ENCODE data around the gene CTBP1. TPM values are rescaled to one million over a fixed set of nuclear protein-coding genes. Genes with fewer than 3 reads are reported as not detected.

Gene CTBP1
- total and polyA plus RNA-seq, 2 experiments from 2014 or later: 74.0 to 192 TPM

- Histone ChIP-seq H4K20me1 (replicated peaks; ENCODE audit: insufficient read depth) (no peaks in the 10 kb centered on the region), H3K79me2 (replicated peaks; ENCODE audit: insufficient read depth) (no peaks in the 10 kb centered on the region), H3K27ac (ENCODE audit: low read depth) (no peak overlapping the region), H3K4me1 (ENCODE audit: insufficient read depth) (no peaks in the 10 kb centered on the region), H3K27me3 (ENCODE audit: insufficient read depth) (no peaks in the 10 kb centered on the region), H3K9me2 (ENCODE audit: insufficient read depth) (no peaks in the 10 kb centered on the region; the same call in 1 of the 2 replicates), H3K4me3 (no peak overlapping the region), H2AFZ (no peak overlapping the region), H3F3A (replicated peaks; ENCODE audit: low read depth) (no peaks in the 10 kb centered on the region), H3K4me2 (no peak overlapping the region), H3K36me3 (ENCODE audit: insufficient read depth) (no peaks in the 10 kb centered on the region)
- Mint-ChIP-seq H3K4me1 (no peaks in the 10 kb centered on the region), H3K9me3 (peaks cover 51% of the 10 kb centered on the region), H3K27ac (no peak overlapping the region), H3K27me3 (ENCODE audit: insufficient read depth, low read depth, poor library complexity) (peaks cover 6% of the 10 kb centered on the region), H3K36me3 (ENCODE audit: low read depth) (peaks cover 8% of the 10 kb centered on the region), H3K4me3 (no peak overlapping the region)
- DNase-seq (ENCODE audit: low spot score) (no peak), ATAC-seq (no peak)
- TF ChIP-seq STAT1 (IDR thresholded peaks at IDR 0.05; ENCODE audit: unreplicated experiment) (no peak), JUNB (IDR thresholded peaks at IDR 0.05; ENCODE audit: unreplicated experiment) (no peak), ZNF114 (CRISPR knock-in tag; IDR thresholded peaks at IDR 0.05) (no peak), CREB1 (CRISPR knock-in tag; IDR thresholded peaks at IDR 0.05; ENCODE audit: low read depth) (no peak)
These were observed 25.9 kb upstream of the CTBP1 start for GRCh38 chr4:1274871-1275270.

- DNase-seq (ENCODE audit: low spot score) (no peak), ATAC-seq (no peak)
- no peak overlapping the region for H3K27ac ChIP-seq (ENCODE audit: low read depth)
- H3K4me2 ChIP-seq: no peak overlapping the region
- H4K20me1 ChIP-seq (replicated peaks; ENCODE audit: insufficient read depth): no peaks in the 10 kb centered on the region
- no peak overlapping the region for H2AFZ ChIP-seq
- H3K4me1 Mint-ChIP-seq: no peaks in the 10 kb centered on the region
- no peak overlapping the region for H3K27ac Mint-ChIP-seq
- peaks cover 8% of the 10 kb centered on the region for H3K36me3 Mint-ChIP-seq (ENCODE audit: low read depth)
- no peaks in the 10 kb centered on the region for H3K79me2 ChIP-seq (replicated peaks; ENCODE audit: insufficient read depth)
- H3K4me1 ChIP-seq (ENCODE audit: insufficient read depth): no peaks in the 10 kb centered on the region
- H3K4me3 ChIP-seq: no peak overlapping the region
- H3K36me3 ChIP-seq (ENCODE audit: insufficient read depth): no peaks in the 10 kb centered on the region; the same call in 1 of the 2 replicates
- H3K27me3 ChIP-seq (ENCODE audit: insufficient read depth): no peaks in the 10 kb centered on the region
- H3K27me3 Mint-ChIP-seq (ENCODE audit: insufficient read depth, low read depth, poor library complexity): no peaks in the 10 kb centered on the region
- no peaks in the 10 kb centered on the region for H3F3A ChIP-seq (replicated peaks; ENCODE audit: low read depth)
- no peaks in the 10 kb centered on the region; the same call in 1 of the 2 replicates for H3K9me2 ChIP-seq (ENCODE audit: insufficient read depth)
- H3K4me3 Mint-ChIP-seq: no peak overlapping the region
- peaks cover 44% of the 10 kb centered on the region for H3K9me3 Mint-ChIP-seq
- TF ChIP-seq ZNF331 (CRISPR knock-in tag; IDR thresholded peaks at IDR 0.05; ENCODE audit: low read depth) (no peak), REST (IDR thresholded peaks at IDR 0.05; ENCODE audit: unreplicated experiment) (no peak), ZNF114 (CRISPR knock-in tag; IDR thresholded peaks at IDR 0.05) (no peak), JUNB (IDR thresholded peaks at IDR 0.05; ENCODE audit: unreplicated experiment) (no peak), ETS1 (IDR thresholded peaks at IDR 0.05) (no peak), EZH2 (IDR thresholded peaks at IDR 0.05; ENCODE audit: low read depth, unreplicated experiment) (no peak), ZNF462 (CRISPR knock-in tag; IDR thresholded peaks at IDR 0.05) (no peak)
These were observed 22.8 kb upstream of the CTBP1 start for GRCh38 chr4:1271686-1272085.

All from GM23338 (cell line).